Right lobe of liver (tissue), 6 donors: ENCODE measurements around the gene PABPN1. TPM values are rescaled to one million over a fixed set of nuclear protein-coding genes. Genes with fewer than 3 reads are reported as not detected.

Source experiments
- ATAC-seq, 4 donors: fragments of 200-7000 bp; cut with Tn5 transposase; one replicate each; pipeline ENCODE4 v1.9.1; 2020; ENCODE audit warnings: mild to moderate bottlenecking in 4 of 4, moderate library complexity in 4 of 4
- DNase-seq, 3 donors: peaks; one replicate each; pipeline ENCODE4 v3.0.0-alpha.2; 2020
- H3K27ac ChIP-seq, 3 donors: fragments of 200-600 bp; one replicate each; pipeline ENCODE4 v1.8.0; 2022
- H3K27me3 ChIP-seq, 2 donors: fragments of 200-600 bp; one replicate each; pipeline ENCODE4 v1.8.0; 2022
- H3K36me3 ChIP-seq, 4 donors: fragments of 200-600 bp; sonication (generic) in 1 of 4; one replicate each; pipeline versions ENCODE4 v1.5.1 to v1.8.0; 2017 to 2022; ENCODE audit warnings: control low read depth in 1 of 4
- H3K4me1 ChIP-seq, 4 donors: fragments of 200-600 bp; sonication (generic) in 1 of 4; one replicate each; pipeline versions ENCODE4 v1.5.1 to v1.8.0; 2017 to 2022; ENCODE audit warnings: control low read depth in 1 of 4
- H3K4me3 ChIP-seq, 3 donors: fragments of 200-600 bp; one replicate each; pipeline ENCODE4 v1.8.0; 2022
- H3K9me3 ChIP-seq, 4 donors: fragments of 200-600 bp; sonication (generic) in 1 of 4; one replicate each; pipeline versions ENCODE4 v1.5.1 to v1.8.0; 2017 to 2022; ENCODE audit warnings: control low read depth in 1 of 4
- POLR2A ChIP-seq: fragments of 450-650 bp; IDR thresholded peaks from one replicate; pipeline ENCODE4 v1.6.1; 2017; ENCODE audit warnings: antibody characterized with exemption, mild to moderate bottlenecking
- WGBS: methylation state at CpG from one replicate; pipeline ENCODE4 v1.1.6; 2018; ENCODE audit warnings: low coverage, low lambda C conversion rate; ENCODE audit not compliant: insufficient coverage; ENCODE audit errors: missing lambda C conversion rate; 5-methylcytosine and 5-hydroxymethylcytosine counted together
- intact Hi-C, 2 donors: fragments of 100-400 bp; cut with DNase I; formaldehyde crosslinking; loops; one replicate each; pipeline versions ENCODE4 v1.11.2 to v1.14.1; 2022
- total RNA-seq, 6 experiments: library from RNA; depleted of rRNA in 2 of 6; stranded (reverse); fragments of >200 nt in 2 of 6; fragmentation: NEBNext Ultra II Directional in 3 of 6; extraction: Animal tissue kit (Norgen Biotek cat#: 25700) in 3 of 6; gene quantifications; one replicate each; pipeline versions ENCODE4 v1.1.0 to v1.2.4, GENCODE V29; 2016 to 2023
- TF ChIP-seq, protein P1 (sequence below), 4 donors: fragments of 200-600 bp in 3 of 4; fragments of 450-650 bp in 1 of 4; IDR thresholded peaks; one replicate each; pipeline versions ENCODE4 v1.5.1 to v1.8.0; 2016 to 2022; ENCODE audit warnings: antibody characterized with exemption in 4 of 4, mild to moderate bottlenecking in 2 of 4
- donor health status: DM: no; HTN: yes; CAD: no.
- donor health status: DM: no; HTN: no; CAD: no.
- donor health status: DM: no; HTN: no; CAD: no.
- donor health status: DM: no; HTN: yes; CAD: no.
- donor health status: DM: no; HTN: yes; CAD: no.

PABPN1 gene
- total RNA-seq, 6 experiments from 2014 or later, result 23.6 to 95.3 (median 64.6) TPM

DNA sequence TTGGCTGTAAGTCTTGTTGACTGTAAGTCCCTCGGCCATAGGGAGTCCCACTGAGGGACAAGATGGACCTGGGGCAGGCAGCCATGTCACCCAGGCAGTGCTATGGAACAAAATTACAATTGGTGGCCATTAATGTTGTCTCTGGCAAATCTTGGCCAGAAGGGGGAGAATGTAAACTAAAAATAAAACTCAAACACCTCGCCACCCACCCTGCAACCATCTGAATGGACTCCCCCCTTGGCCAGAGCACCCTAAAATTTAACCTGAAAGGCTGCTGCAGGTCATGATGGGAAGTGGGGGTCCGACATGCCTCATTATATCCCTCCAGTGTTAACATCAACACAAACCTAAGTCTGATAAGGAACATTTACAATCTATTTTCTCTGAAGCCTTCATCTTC lies 23.2 kb downstream of the PABPN1 start:
- no peaks in the 10 kb centered on the region for H3K36me3 ChIP-seq
- DNase-seq (peak in 1 of 3 donors; percentile 11), ATAC-seq (no peak)
- 20% methylated on average over 3 of the region's 3 CpGs for WGBS
- no peaks in the 10 kb centered on the region for H3K27me3 ChIP-seq
- no peaks in the 10 kb centered on the region for H3K9me3 ChIP-seq
- H3K4me1 ChIP-seq, result no peaks in the 10 kb centered on the region
- no peak overlapping the region for H3K27ac ChIP-seq
- intact Hi-C loops, result no loop called here
- no peak overlapping the region for H3K4me3 ChIP-seq
- TF ChIP-seq POLR2A, result no peak
- TF ChIP-seq, protein P1, sequence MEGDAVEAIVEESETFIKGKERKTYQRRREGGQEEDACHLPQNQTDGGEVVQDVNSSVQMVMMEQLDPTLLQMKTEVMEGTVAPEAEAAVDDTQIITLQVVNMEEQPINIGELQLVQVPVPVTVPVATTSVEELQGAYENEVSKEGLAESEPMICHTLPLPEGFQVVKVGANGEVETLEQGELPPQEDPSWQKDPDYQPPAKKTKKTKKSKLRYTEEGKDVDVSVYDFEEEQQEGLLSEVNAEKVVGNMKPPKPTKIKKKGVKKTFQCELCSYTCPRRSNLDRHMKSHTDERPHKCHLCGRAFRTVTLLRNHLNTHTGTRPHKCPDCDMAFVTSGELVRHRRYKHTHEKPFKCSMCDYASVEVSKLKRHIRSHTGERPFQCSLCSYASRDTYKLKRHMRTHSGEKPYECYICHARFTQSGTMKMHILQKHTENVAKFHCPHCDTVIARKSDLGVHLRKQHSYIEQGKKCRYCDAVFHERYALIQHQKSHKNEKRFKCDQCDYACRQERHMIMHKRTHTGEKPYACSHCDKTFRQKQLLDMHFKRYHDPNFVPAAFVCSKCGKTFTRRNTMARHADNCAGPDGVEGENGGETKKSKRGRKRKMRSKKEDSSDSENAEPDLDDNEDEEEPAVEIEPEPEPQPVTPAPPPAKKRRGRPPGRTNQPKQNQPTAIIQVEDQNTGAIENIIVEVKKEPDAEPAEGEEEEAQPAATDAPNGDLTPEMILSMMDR (IDR thresholded peaks at IDR 0.05), result no peak

- DNase-seq (peak in 1 of 3 donors; percentile 9), ATAC-seq (no peak)
- intact Hi-C loops, result no loop called here
- Histone ChIP-seq H3K4me1 (no peaks in the 10 kb centered on the region), H3K27ac (no peak overlapping the region), H3K27me3 (no peaks in the 10 kb centered on the region), H3K4me3 (no peak overlapping the region), H3K36me3 (no peaks in the 10 kb centered on the region), H3K9me3 (no peaks in the 10 kb centered on the region)
- no peak for TF ChIP-seq POLR2A
- TF ChIP-seq, protein P1 (IDR thresholded peaks at IDR 0.05), result no peak
- 52% methylated on average over 4 of the region's 13 CpGs for WGBS
Observed at GRCh38 chr14:23345987-23346692, 24.9 kb downstream of the PABPN1 start.

DNA sequence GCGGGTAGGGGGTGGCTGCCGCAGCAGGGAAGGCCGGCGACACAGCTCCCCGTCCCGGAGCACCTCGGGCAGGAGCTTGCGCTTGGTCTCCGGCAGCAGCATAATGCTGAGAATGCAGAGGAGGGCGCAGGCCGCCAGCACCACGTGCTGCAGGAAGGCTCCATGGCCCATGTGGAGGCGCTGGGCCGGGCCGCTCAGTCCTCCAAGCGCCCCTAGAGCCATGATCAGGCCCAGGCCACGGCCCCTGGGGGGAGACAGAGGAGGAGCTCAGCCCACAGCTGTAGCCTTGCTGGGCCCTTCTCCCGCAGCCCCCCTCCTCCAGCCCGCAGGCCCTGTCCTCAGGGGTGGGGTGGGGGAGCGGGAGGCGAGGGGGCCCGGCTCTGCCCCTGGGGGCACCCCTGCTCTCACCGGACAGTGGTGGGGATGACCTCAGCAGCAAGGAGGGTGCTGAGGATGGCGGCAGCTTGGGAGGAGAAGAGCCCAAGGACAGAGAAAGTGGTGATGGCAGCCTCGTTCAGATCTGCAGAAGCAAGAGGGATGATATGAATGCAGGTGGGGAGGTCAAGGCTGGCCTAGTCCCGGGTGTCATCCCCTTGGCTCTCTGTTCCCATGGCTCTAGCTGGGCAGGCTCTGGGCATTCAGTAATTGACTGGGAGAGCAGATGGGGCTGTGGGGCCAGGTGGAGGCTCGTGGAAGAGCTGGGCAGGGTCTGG lies 25.6 kb downstream of the PABPN1 start:
- peak in 1 of 3 donors; percentile 37 for DNase-seq
- no peak for ATAC-seq
- Histone ChIP-seq H3K36me3 (no peaks in the 10 kb centered on the region), H3K9me3 (no peaks in the 10 kb centered on the region), H3K4me3 (no peak overlapping the region), H3K27me3 (peaks cover 0 to 3% of the 10 kb centered on the region in 2 donors), H3K27ac (no peak overlapping the region), H3K4me1 (peaks cover 0 to 2% (median 0%) of the 10 kb centered on the region in 4 donors)
- WGBS, result 58% methylated on average over 4 of the region's 27 CpGs
- intact Hi-C loops, result no loop called here
- TF ChIP-seq, protein P1 (IDR thresholded peaks at IDR 0.05), result no peak
- no peak for TF ChIP-seq POLR2A

DNA sequence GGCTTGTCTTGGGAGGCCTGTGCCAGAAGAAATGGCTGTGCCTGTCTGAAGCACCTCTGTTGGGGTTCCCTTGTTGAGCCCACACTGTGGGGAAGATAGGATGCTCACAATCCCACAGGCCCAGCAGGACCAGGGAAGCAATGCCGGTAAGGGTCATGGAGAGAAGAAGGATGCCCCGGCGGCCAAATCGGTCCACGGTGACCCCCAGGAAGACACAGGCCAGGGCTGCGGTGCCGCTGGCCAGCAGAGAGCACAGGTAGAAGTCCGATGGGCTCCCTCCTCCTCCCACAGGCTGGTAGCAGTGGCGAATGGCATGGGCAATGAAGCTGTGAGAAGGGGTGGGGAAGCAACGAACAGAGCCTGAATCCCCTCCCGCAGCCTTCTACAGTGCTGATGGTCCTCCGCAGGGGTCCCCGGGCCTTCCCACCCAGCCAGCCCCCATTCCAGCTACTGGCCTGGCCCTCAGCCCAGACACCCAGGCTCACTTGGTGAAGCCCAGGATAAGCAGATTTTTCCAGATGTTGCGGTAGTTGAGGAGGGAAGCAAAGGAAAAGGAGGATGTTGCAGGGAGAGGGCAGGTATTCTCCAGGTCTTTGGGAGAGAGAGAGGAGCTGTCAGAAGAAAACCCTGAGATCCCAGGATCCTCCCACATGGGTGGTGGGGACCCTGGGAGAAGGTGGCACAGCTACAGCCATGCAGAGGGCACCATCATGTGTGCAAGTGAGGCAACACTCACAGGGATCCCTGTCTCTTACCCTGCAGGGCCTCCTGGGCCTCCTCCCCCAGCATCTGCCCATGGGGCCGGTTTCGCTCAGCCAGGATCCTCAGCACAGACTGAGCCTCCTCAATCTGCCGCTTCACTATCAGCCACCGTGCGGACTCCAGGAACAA lies 26.4 kb downstream of the PABPN1 start:
- H3K9me3 ChIP-seq, result no peaks in the 10 kb centered on the region
- no peak for ATAC-seq
- no peak overlapping the region for H3K27ac ChIP-seq
- peaks cover 0 to 7% of the 10 kb centered on the region in 2 donors for H3K27me3 ChIP-seq
- peak in 1 of 3 donors; percentile 29 for DNase-seq
- WGBS, result 82% methylated on average over 4 of the region's 19 CpGs
- intact Hi-C loops, result no loop called here
- no peak overlapping the region for H3K4me3 ChIP-seq
- H3K4me1 ChIP-seq, result peaks cover 0 to 6% (median 0%) of the 10 kb centered on the region in 4 donors
- H3K36me3 ChIP-seq, result no peaks in the 10 kb centered on the region
- TF ChIP-seq, protein P1 (IDR thresholded peaks at IDR 0.05), result no peak
- TF ChIP-seq POLR2A, result no peak
